ENCODE measurements around the gene ACOT6. TPM values are rescaled to one million over a fixed set of nuclear protein-coding genes. Genes with fewer than 3 reads are reported as not detected.

ACOT6 gene
- total and polyA plus RNA-seq, 2 of the 4 experiments (the other 2 are of a cell fraction) = not detected

DNA sequence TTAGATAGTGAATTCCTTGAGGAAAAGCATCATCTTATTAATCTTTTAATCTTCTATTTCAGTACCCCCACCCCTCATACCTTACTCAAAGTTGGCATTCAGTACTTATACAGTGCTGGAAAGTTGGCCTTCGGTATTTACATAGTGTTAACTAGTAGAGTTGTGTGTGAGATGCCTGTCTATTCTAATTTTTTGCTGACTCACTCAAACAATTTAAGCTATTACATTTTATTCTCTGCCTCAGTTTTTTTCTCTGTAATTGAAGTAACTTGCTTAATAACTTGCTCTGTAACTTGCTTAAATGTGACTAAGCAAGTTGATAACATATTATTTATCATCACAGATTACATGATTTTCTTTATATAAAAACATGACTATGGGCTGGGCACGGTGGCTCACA lies 52.8 kb downstream of the ACOT6 start:
- dilution Hi-C loops (cut with HindIII; ENCODE audit: low sequenced_read_pairs, unreplicated experiment) = no loop called here
- in situ Hi-C loops (cut with MboI; ENCODE audit: low sequenced_read_pairs) = no loop called here
- ChIA-PET CTCF (no interaction called here), POLR2A (ENCODE audit: unreplicated experiment) (no interaction called here)
- Histone ChIP-seq H2AFZ (replicated peaks; ENCODE audit: low read length, poor library complexity) (no peak overlapping the region), H3K9me1 (ENCODE audit: insufficient read depth, low read length) (no peaks in the 10 kb centered on the region), H4K20me1 (ENCODE audit: insufficient read depth, low read length) (no peaks in the 10 kb centered on the region; the same call in 1 of the 2 replicates), H3K14ac (replicated peaks; ENCODE audit: low read depth, low read length) (no peak overlapping the region), H4K91ac (ENCODE audit: insufficient read depth, low read depth, low read length) (no peak overlapping the region), H3K23ac (ENCODE audit: low read depth, low read length) (no peak overlapping the region), H2AK5ac (ENCODE audit: low read depth, low read length) (no peak overlapping the region), H3K4me2 (ENCODE audit: low read depth, low read length) (no peak overlapping the region), H3K4me3 (ENCODE audit: insufficient read depth, low read depth, low read length) (no peak overlapping the region), H2BK20ac (ENCODE audit: low read depth, low read length) (no peak overlapping the region), H3K4ac (ENCODE audit: low read depth, low read length) (no peak overlapping the region), H3K27me3 (ENCODE audit: control insufficient read depth, insufficient read depth, low read length) (no peaks in the 10 kb centered on the region), H3K18ac (ENCODE audit: low read depth, low read length) (no peak overlapping the region), H3K9me3 (ENCODE audit: control insufficient read depth, insufficient read depth, low read length) (no peaks in the 10 kb centered on the region), H3K36me3 (ENCODE audit: control insufficient read depth, insufficient read depth, low read length) (peaks cover 2% of the 10 kb centered on the region; the same call in 1 of the 2 replicates), H2BK5ac (ENCODE audit: low read depth, low read length, poor library complexity, severe bottlenecking) (no peak overlapping the region), H3K56ac (ENCODE audit: extremely low read depth, insufficient read depth, low read length) (no peak overlapping the region), H4K5ac (ENCODE audit: low read depth, low read length) (no peak overlapping the region), H3K9ac (ENCODE audit: low read depth, low read length) (no peak overlapping the region), H3K4me1 (ENCODE audit: control insufficient read depth, insufficient read depth, low read length) (no peaks in the 10 kb centered on the region), H2AK9ac (replicated peaks; ENCODE audit: low read depth, low read length, poor library complexity) (no peak overlapping the region), H4K8ac (ENCODE audit: low read depth in 2 of 2, low read length in 2 of 2) (no peak overlapping the region), H2BK15ac (ENCODE audit: low read depth, low read length) (no peak overlapping the region), H2BK120ac (ENCODE audit: low read depth, low read length) (no peak overlapping the region), H3K27ac (ENCODE audit: insufficient read depth, low read length) (no peak overlapping the region), H3K79me1 (ENCODE audit: low read depth in 1 of 2, low read length in 2 of 2) (no peaks in the 10 kb centered on the region; a peak in 1 of 4 replicates)
- intact Hi-C loops (cut with micrococcal nuclease) = no loop called here
- ATAC-seq (ENCODE audit: low read depth) = no peak
- no peak for DNase-seq
- no TSS peak for BruUV-seq (replicated peaks)
- WGBS, 2 experiments (ENCODE audit: extremely low coverage in 2 of 2, insufficient read length in 1 of 2) = no CpG with 5 or more reads among the region's 2 CpGs
- TF ChIP-seq MAZ (IDR thresholded peaks at IDR 0.05; ENCODE audit: borderline replicate concordance, low read depth, low read length) = no peak
- peak; percentile 86 for TF ChIP-seq NFE2L2 (IDR thresholded peaks at IDR 0.05; ENCODE audit: low read depth, low read length)
- peak; percentile 74 for TF ChIP-seq MAFK (IDR thresholded peaks at IDR 0.05; ENCODE audit: low read depth, low read length)

Data from IMR-90 (cell line).